Measurements from ENCODE around the gene PRSS2.

PRSS2 gene

GRCh38 chr7:142787034-142787768, 16.4 kb downstream of the PRSS2 start:
- H3K27ac ChIP-seq (ENCODE audit: low read depth, low read length): no peak overlapping the region
- no peaks in the 10 kb centered on the region for H3K27me3 ChIP-seq (ENCODE audit: control insufficient read depth, low read length)
- H3K4me3 ChIP-seq (ENCODE audit: low read length): no peak overlapping the region
- H3K9me2 ChIP-seq (replicated peaks; ENCODE audit: control insufficient read depth, low read length): no peaks in the 10 kb centered on the region
- no peaks in the 10 kb centered on the region for H3K9me3 ChIP-seq (ENCODE audit: control insufficient read depth, insufficient read depth, low read length)
- no peaks in the 10 kb centered on the region for H4K20me1 ChIP-seq (ENCODE audit: control insufficient read depth, insufficient read depth, low read depth, low read length)
- no peaks in the 10 kb centered on the region for H3F3A ChIP-seq (ENCODE audit: control insufficient read depth, insufficient read depth)
- H3K36me3 ChIP-seq (ENCODE audit: control insufficient read depth, low read length): no peaks in the 10 kb centered on the region
- H3K4me1 ChIP-seq (ENCODE audit: control insufficient read depth, low read length): peaks cover 89% of the 10 kb centered on the region
- TF ChIP-seq CTCF (IDR thresholded peaks at IDR 0.05; ENCODE audit: low read depth, low read length, poor library complexity, severe bottlenecking) (no peak), EZH2phosphoT487 (IDR thresholded peaks at IDR 0.05; ENCODE audit: borderline replicate concordance, low read length) (no peak)
- no peak overlapping the region for H3K4me2 ChIP-seq (ENCODE audit: low read length)
- no peaks in the 10 kb centered on the region for H3K79me2 ChIP-seq (ENCODE audit: control insufficient read depth, low read length)

GRCh38 chr7:142787783-142788182, 17.0 kb downstream of the PRSS2 start:
- TF ChIP-seq CTCF (IDR thresholded peaks at IDR 0.05; ENCODE audit: low read depth, low read length, poor library complexity, severe bottlenecking) (no peak), EZH2phosphoT487 (IDR thresholded peaks at IDR 0.05; ENCODE audit: borderline replicate concordance, low read length) (no peak)
- Histone ChIP-seq H3K4me3 (ENCODE audit: low read length) (no peak overlapping the region), H3K79me2 (ENCODE audit: control insufficient read depth, low read length) (no peaks in the 10 kb centered on the region), H3K27ac (ENCODE audit: low read depth, low read length) (no peak overlapping the region), H3K9me2 (replicated peaks; ENCODE audit: control insufficient read depth, low read length) (no peaks in the 10 kb centered on the region), H4K20me1 (ENCODE audit: control insufficient read depth, insufficient read depth, low read depth, low read length) (no peaks in the 10 kb centered on the region), H3F3A (ENCODE audit: control insufficient read depth, insufficient read depth) (no peaks in the 10 kb centered on the region), H3K4me1 (ENCODE audit: control insufficient read depth, low read length) (peaks cover 92% of the 10 kb centered on the region), H3K4me2 (ENCODE audit: low read length) (no peak overlapping the region), H3K9me3 (ENCODE audit: control insufficient read depth, insufficient read depth, low read length) (no peaks in the 10 kb centered on the region), H3K27me3 (ENCODE audit: control insufficient read depth, low read length) (no peaks in the 10 kb centered on the region), H3K36me3 (ENCODE audit: control insufficient read depth, low read length) (no peaks in the 10 kb centered on the region)

- Histone ChIP-seq H3K4me3 (ENCODE audit: low read length) (no peak overlapping the region), H3K36me3 (ENCODE audit: control insufficient read depth, low read length) (no peaks in the 10 kb centered on the region), H3K27me3 (ENCODE audit: control insufficient read depth, low read length) (no peaks in the 10 kb centered on the region), H4K20me1 (ENCODE audit: control insufficient read depth, insufficient read depth, low read depth, low read length) (no peaks in the 10 kb centered on the region), H3K9me3 (ENCODE audit: control insufficient read depth, insufficient read depth, low read length) (no peaks in the 10 kb centered on the region), H3K27ac (ENCODE audit: low read depth, low read length) (no peak overlapping the region), H3K4me1 (ENCODE audit: control insufficient read depth, low read length) (peaks cover 93% of the 10 kb centered on the region), H3K4me2 (ENCODE audit: low read length) (no peak overlapping the region), H3K9me2 (replicated peaks; ENCODE audit: control insufficient read depth, low read length) (no peaks in the 10 kb centered on the region), H3F3A (ENCODE audit: control insufficient read depth, insufficient read depth) (no peaks in the 10 kb centered on the region), H3K79me2 (ENCODE audit: control insufficient read depth, low read length) (no peaks in the 10 kb centered on the region)
- no peak for TF ChIP-seq EZH2phosphoT487 (IDR thresholded peaks at IDR 0.05; ENCODE audit: borderline replicate concordance, low read length)
- TF ChIP-seq CTCF (IDR thresholded peaks at IDR 0.05; ENCODE audit: low read depth, low read length, poor library complexity, severe bottlenecking): no peak
Observed at GRCh38 chr7:142788303-142789289, 17.8 kb downstream of the PRSS2 start.
